ENCODE data around the gene ARL15.

ARL15 gene

DNA sequence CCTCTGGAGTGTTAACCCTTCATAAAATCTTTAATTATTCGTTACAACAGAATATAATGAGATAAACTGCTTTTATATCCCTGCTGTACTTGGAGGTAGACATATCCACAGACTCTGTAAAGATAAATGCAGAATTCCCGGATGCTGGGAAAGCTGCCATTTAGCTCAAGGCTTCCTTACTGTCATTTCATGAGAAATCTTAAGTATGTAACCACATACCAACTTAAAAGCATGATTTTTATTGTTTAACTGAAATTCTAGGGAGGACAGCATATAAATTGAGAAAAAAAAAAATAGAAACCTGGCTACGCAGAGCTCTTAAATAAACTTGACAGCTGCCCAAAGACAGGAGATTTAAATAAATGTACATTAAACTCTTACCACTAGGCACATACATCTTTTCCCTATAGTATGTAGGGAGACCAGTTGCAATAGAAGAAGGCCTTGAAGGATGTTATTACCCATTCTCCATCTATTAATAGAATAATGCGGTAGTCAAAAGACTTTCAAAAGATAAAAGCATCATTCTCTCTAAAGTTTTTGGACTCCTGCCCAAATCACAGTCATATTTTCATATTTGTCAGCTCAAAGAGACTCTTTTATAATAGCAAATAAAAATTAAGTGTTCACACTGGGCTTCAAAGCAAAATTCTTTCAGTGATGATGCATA lies 376.1 kb downstream of the ARL15 start:
- H3K27me3 ChIP-seq = no peaks in the 10 kb centered on the region
- no peak for DNase-seq
- H3K4me3 ChIP-seq (ENCODE audit: low read depth, low read length) = no peak overlapping the region
- no peaks in the 10 kb centered on the region for H3K36me3 ChIP-seq
- H3K9me3 ChIP-seq = no peaks in the 10 kb centered on the region
- TF ChIP-seq, protein P1, sequence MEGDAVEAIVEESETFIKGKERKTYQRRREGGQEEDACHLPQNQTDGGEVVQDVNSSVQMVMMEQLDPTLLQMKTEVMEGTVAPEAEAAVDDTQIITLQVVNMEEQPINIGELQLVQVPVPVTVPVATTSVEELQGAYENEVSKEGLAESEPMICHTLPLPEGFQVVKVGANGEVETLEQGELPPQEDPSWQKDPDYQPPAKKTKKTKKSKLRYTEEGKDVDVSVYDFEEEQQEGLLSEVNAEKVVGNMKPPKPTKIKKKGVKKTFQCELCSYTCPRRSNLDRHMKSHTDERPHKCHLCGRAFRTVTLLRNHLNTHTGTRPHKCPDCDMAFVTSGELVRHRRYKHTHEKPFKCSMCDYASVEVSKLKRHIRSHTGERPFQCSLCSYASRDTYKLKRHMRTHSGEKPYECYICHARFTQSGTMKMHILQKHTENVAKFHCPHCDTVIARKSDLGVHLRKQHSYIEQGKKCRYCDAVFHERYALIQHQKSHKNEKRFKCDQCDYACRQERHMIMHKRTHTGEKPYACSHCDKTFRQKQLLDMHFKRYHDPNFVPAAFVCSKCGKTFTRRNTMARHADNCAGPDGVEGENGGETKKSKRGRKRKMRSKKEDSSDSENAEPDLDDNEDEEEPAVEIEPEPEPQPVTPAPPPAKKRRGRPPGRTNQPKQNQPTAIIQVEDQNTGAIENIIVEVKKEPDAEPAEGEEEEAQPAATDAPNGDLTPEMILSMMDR (IDR thresholded peaks at IDR 0.05; ENCODE audit: low read depth, low read length) = no peak
- H3K4me1 ChIP-seq = no peaks in the 10 kb centered on the region

DNA sequence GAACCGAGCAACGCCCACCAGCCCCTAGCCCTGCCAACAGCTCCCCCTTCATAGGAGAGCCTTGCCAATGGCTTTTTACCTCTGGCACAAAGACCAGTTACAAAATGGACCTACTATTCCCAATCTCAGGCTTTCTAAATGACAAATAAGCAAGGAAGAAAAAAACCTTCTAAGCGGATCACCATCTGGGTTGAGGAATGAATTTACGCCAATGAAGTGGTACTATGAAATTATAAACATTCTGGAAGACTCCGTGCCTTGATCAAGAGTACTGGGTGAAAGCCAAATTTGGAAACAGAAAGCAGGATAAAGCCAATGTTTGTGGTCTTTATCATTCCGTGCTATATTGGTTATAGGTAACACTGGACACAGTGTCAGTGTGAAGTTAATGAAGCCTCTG lies 378.0 kb downstream of the ARL15 start:
- no peaks in the 10 kb centered on the region for H3K27me3 ChIP-seq
- no peaks in the 10 kb centered on the region for H3K36me3 ChIP-seq
- H3K4me1 ChIP-seq = no peaks in the 10 kb centered on the region
- DNase-seq = no peak
- no peaks in the 10 kb centered on the region for H3K9me3 ChIP-seq
- H3K4me3 ChIP-seq (ENCODE audit: low read depth, low read length) = no peak overlapping the region
- TF ChIP-seq, protein P1 (IDR thresholded peaks at IDR 0.05; ENCODE audit: low read depth, low read length) = no peak

DNA sequence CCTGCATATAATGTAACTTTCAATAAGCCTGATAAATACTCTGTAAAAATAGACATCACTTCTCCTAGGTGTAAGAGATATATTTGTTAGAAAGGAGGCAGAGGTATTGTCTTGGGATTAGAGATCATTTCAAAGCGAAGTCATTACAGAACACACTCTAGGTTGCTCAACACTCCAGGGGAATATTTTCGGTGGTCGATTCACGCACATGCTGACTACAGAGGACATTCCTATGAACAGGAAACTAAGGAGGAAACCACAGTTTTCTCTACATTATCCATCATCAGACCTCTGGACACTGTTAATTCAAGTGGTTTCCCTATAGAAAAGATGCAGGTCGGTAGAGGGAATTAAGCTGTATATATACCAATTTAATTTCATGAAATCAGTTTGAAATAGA lies 379.9 kb downstream of the ARL15 start:
- DNase-seq = no peak
- TF ChIP-seq, protein P1 (IDR thresholded peaks at IDR 0.05; ENCODE audit: low read depth, low read length) = no peak
- H3K4me3 ChIP-seq (ENCODE audit: low read depth, low read length) = no peak overlapping the region
- H3K36me3 ChIP-seq = no peaks in the 10 kb centered on the region
- no peaks in the 10 kb centered on the region for H3K27me3 ChIP-seq
- no peaks in the 10 kb centered on the region for H3K9me3 ChIP-seq
- no peaks in the 10 kb centered on the region for H3K4me1 ChIP-seq

DNA sequence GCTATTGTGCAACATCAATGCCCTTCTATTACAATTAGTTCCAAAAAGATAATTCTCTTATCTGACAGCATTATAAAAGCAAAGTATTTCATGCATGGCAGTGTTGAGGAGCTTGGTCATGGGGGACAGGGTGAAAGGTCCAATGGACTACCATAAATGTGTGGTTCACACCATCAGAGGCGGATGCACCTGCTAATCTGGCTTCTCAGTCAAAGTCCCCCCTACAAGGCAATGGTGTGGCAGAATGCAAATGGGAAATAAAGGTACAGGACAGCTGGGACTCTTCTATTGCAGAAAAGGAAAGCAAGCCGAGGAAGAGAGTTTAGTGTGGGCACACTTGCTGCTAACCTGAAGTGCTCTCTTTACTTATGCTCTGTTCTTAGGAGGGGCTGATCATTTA lies 380.8 kb downstream of the ARL15 start:
- Histone ChIP-seq H3K27me3 (no peaks in the 10 kb centered on the region), H3K36me3 (no peaks in the 10 kb centered on the region), H3K9me3 (no peaks in the 10 kb centered on the region), H3K4me3 (ENCODE audit: low read depth, low read length) (no peak overlapping the region), H3K4me1 (no peaks in the 10 kb centered on the region)
- no peak for DNase-seq
- TF ChIP-seq, protein P1 (IDR thresholded peaks at IDR 0.05; ENCODE audit: low read depth, low read length) = no peak

DNA sequence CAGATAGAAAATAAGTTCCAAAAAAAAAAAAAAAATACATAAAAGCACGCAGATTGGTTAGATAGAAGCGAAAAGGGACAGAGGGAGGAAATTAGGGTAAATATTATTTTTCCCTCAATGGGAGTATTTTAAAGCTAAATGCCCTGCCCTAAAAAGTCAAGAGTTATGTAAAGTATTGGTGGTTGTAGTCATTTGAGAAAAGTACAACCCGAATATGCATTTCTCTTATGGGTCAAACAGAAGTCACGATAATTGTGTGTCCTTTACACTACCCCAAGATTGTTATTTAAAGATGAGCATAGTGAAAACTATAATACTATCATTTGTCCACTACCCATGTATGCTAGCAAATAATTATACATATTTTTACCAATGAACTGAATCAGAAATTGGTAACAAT lies 381.2 kb downstream of the ARL15 start:
- DNase-seq = no peak
- TF ChIP-seq, protein P1 (IDR thresholded peaks at IDR 0.05; ENCODE audit: low read depth, low read length) = no peak
- Histone ChIP-seq H3K4me1 (no peaks in the 10 kb centered on the region), H3K4me3 (ENCODE audit: low read depth, low read length) (no peak overlapping the region), H3K36me3 (no peaks in the 10 kb centered on the region), H3K27me3 (no peaks in the 10 kb centered on the region), H3K9me3 (no peaks in the 10 kb centered on the region)

GRCh38 chr5:53928641-53929040 lies 381.7 kb downstream of the ARL15 start:
- no peak overlapping the region for H3K4me3 ChIP-seq (ENCODE audit: low read depth, low read length)
- no peaks in the 10 kb centered on the region for H3K9me3 ChIP-seq
- no peak for DNase-seq
- no peaks in the 10 kb centered on the region for H3K4me1 ChIP-seq
- H3K36me3 ChIP-seq = no peaks in the 10 kb centered on the region
- no peaks in the 10 kb centered on the region for H3K27me3 ChIP-seq
- TF ChIP-seq, protein P1 (IDR thresholded peaks at IDR 0.05; ENCODE audit: low read depth, low read length) = no peak

All from BE2C (cell line).